GM20431 (cell line): ENCODE measurements around the gene RNASE13.
"Not testable (repeated sequence)": the region's sequence is repeated elsewhere in the genome, so short reads cannot be mapped to it uniquely, and the experiment has no call there.

Experiments used
- in situ Hi-C: fragments of 300-500 bp; cut with MseI, MboI; formaldehyde crosslinking; loops from one replicate; pipeline ENCODE4 v1.15.0; 2020; ENCODE audit warnings: low sequenced_read_pairs; ENCODE audit not compliant: unreplicated experiment

The RNASE13 gene

GRCh38 chr14:21025371-21026273 is 9.0 kb downstream of the RNASE13 start:
- in situ Hi-C loops = no loop called here

GRCh38 chr14:21024585-21025370 is 9.8 kb downstream of the RNASE13 start, which contains the start of gene NDRG2:
Gene NDRG2, minus strand, starts transcription at chr14:21025061. Its CDS starts 1,746 bp downstream, at chr14:21023315.
- in situ Hi-C loops = no loop called here

GRCh38 chr14:21023817-21024584 is 10.6 kb downstream of the RNASE13 start:
- in situ Hi-C loops = no loop called here

GRCh38 chr14:21023174-21023573 is 11.4 kb downstream of the RNASE13 start:
- in situ Hi-C loops = no loop called here

GRCh38 chr14:21022686-21023085 is 11.9 kb downstream of the RNASE13 start:
- in situ Hi-C loops = no loop called here

GRCh38 chr14:21020977-21021545 is 13.5 kb downstream of the RNASE13 start:
- in situ Hi-C loops = no loop called here

GRCh38 chr14:21019366-21019765 is 15.2 kb downstream of the RNASE13 start:
- in situ Hi-C loops = no loop called here

- in situ Hi-C loops = no loop called here
Measured at GRCh38 chr14:21018781-21019180, 15.8 kb downstream of the RNASE13 start.

GRCh38 chr14:21018286-21018685 is 16.3 kb downstream of the RNASE13 start:
- in situ Hi-C loops = no loop called here

GRCh38 chr14:21017528-21018245 is 16.9 kb downstream of the RNASE13 start:
- in situ Hi-C loops = no loop called here

- in situ Hi-C loops = no loop called here
Measured at GRCh38 chr14:21016413-21017190, 18.0 kb downstream of the RNASE13 start.

- in situ Hi-C loops = no loop called here
Measured at GRCh38 chr14:21015312-21015711, 19.3 kb downstream of the RNASE13 start.

GRCh38 chr14:21014761-21015190 is 19.8 kb downstream of the RNASE13 start:
- in situ Hi-C loops = no loop called here

- in situ Hi-C loops = no loop called here
Measured at GRCh38 chr14:21011136-21011535, 23.5 kb downstream of the RNASE13 start.

GRCh38 chr14:21009721-21010120 is 24.9 kb downstream of the RNASE13 start:
- in situ Hi-C loops = not testable (repeated sequence)

- in situ Hi-C loops = no loop called here
Measured at GRCh38 chr14:21003788-21004346, 30.7 kb downstream of the RNASE13 start.

- in situ Hi-C loops = no loop called here
Measured at GRCh38 chr14:21001218-21001617, 33.4 kb downstream of the RNASE13 start.

GRCh38 chr14:20999591-20999990 is 35.0 kb downstream of the RNASE13 start:
- in situ Hi-C loops = no loop called here
